Stimulated activated naive CD8-positive, alpha-beta T cell treated with anti-CD3 and anti-CD28 coated beads, Interleukin-15, amount 100 ng/mL, for 72 hours (primary cell): ENCODE results near the gene ZNF773.
A peak's percentile ranks its signal among the peaks of the same experiment; 100 is the strongest.
"Not testable (repeated sequence)": the region's sequence is repeated elsewhere in the genome, so short reads cannot be mapped to it uniquely, and the experiment has no call there.

Experiments
- ATAC-seq: fragments of 150-1000 bp; cut with Tn5 transposase; 2 replicates; pipeline ENCODE4 v1.10.0; 2021; ENCODE audit warnings: mild to moderate bottlenecking, moderate library complexity
- DNase-seq, 2 donors: peaks; one replicate each; pipeline ENCODE4 v3.0.0; 2021 to 2022
- H3K27ac Mint-ChIP-seq, 2 donors: one replicate each; pipeline ENCODE4 v1.8.0; 2022; ENCODE audit warnings: mild to moderate bottlenecking in 2 of 2, mixed read lengths in 2 of 2, moderate library complexity in 2 of 2
- H3K27me3 Mint-ChIP-seq: one replicate; pipeline ENCODE4 v1.8.0; 2022; ENCODE audit warnings: mixed read lengths
- H3K4me1 Mint-ChIP-seq: one replicate; pipeline ENCODE4 v1.8.0; 2022; ENCODE audit warnings: mild to moderate bottlenecking, mixed read lengths
- H3K4me3 Mint-ChIP-seq, 2 donors: one replicate each; pipeline ENCODE4 v1.8.0; 2022; ENCODE audit warnings: mild to moderate bottlenecking in 2 of 2, mixed read lengths in 2 of 2, moderate library complexity in 1 of 2
- H3K9me3 Mint-ChIP-seq, 2 donors: one replicate each; pipeline ENCODE4 v1.8.0; 2022; ENCODE audit warnings: mixed read lengths in 2 of 2

Gene ZNF773

DNA sequence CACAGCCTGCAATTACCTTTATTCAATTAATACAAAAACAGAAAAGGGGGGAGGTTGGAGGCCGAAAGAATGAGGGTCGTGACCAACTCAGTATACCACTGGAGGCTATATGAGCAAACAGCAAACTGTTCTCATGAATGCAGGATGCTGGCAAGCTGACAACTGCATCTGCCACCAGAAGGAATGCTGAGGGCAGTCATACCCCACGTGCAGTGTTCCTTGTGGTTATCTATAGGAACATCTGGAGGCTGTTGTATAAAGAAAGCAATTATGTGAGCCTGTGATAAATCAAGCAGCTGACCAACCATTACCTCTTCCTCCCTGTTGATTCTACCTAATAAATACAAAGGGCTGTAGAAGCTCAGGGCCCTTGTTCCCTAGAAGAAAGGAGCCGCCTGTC, 18.3 kb downstream of the ZNF773 start:
- not testable (repeated sequence) for ATAC-seq, H3K4me3 Mint-ChIP-seq, DNase-seq, H3K27ac Mint-ChIP-seq, H3K27me3 Mint-ChIP-seq, H3K4me1 Mint-ChIP-seq
- peaks cover 31 to 60% of the 10 kb centered on the region in 2 donors for H3K9me3 Mint-ChIP-seq

- Mint-ChIP-seq H3K27ac (peak within 1 kb of the TSS; percentile 90 to 97), H3K4me3 (peak within 1 kb of the TSS; percentile 85 to 93), H3K9me3 (peaks cover 44 to 48% of the 10 kb centered on the region in 2 donors), H3K4me1 (peaks cover 24% of the 10 kb centered on the region), H3K27me3 (no peaks in the 10 kb centered on the region)
- peak; percentile 88 to 94 for DNase-seq
- peak; percentile 100 for ATAC-seq
Measured at GRCh38 chr19:57527136-57527881, 27.6 kb downstream of the ZNF773 start, which contains the start of gene ZNF549. Gene ZNF549, plus strand, starts transcription at chr19:57527356. Its CDS starts 218 bp downstream, at chr19:57527574.

DNA sequence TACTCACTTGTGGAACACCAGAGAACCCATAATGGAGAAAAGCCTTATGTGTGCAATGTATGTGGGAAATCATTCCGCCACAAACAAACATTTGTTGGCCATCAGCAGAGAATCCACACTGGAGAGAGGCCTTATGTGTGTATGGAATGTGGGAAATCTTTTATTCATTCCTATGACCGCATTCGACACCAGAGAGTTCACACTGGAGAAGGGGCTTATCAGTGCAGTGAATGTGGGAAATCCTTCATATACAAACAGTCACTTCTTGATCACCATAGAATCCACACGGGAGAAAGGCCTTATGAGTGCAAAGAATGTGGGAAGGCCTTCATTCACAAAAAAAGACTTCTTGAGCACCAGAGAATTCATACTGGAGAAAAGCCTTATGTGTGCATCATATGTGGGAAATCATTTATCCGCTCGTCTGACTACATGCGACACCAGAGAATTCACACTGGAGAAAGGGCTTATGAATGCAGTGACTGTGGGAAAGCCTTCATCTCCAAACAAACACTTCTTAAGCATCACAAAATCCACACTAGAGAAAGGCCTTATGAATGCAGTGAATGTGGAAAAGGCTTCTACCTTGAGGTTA, 38.3 kb downstream of the ZNF773 start:
- no peak for ATAC-seq
- H3K9me3 Mint-ChIP-seq, result peaks cover 67 to 91% of the 10 kb centered on the region in 2 donors
- no peak overlapping the region for H3K4me3 Mint-ChIP-seq

GRCh38 chr19:57546513-57546912, 46.8 kb downstream of the ZNF773 start:
- no peaks in the 10 kb centered on the region for H3K4me1 Mint-ChIP-seq
- DNase-seq, result no peak
- no peak overlapping the region for H3K4me3 Mint-ChIP-seq
- ATAC-seq, result no peak
- no peak overlapping the region for H3K27ac Mint-ChIP-seq
- H3K27me3 Mint-ChIP-seq, result no peaks in the 10 kb centered on the region
- peaks cover 68 to 74% of the 10 kb centered on the region in 2 donors for H3K9me3 Mint-ChIP-seq

More for the DNA sequence above, 38.3 kb downstream of the ZNF773 start:
- no peak overlapping the region for H3K27ac Mint-ChIP-seq
- no peak for DNase-seq
- no peaks in the 10 kb centered on the region for H3K4me1 Mint-ChIP-seq
- no peaks in the 10 kb centered on the region for H3K27me3 Mint-ChIP-seq

GRCh38 chr19:57552432-57552831, 52.7 kb downstream of the ZNF773 start:
- peaks cover 56 to 92% of the 10 kb centered on the region in 2 donors for H3K9me3 Mint-ChIP-seq

DNA sequence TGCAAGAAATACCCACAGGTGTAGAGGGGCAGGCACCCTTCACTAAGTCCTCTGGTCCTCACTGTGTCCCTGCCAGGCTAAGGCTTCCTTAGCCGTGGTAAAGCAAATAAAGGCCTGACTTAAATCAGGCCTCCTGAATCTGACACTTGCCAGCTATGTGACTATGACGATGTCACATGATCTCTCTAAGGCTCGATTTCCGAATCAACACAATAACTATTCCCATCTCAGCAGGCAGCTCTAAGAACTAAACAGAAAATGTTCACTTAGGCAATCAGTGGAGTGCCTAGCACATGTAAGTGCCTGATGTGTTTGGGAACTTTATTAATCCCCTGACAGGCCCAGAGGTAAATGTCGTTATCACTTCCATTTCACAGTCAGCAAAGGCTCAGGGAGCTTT, 57.9 kb downstream of the ZNF773 start:
- H3K9me3 Mint-ChIP-seq, result peaks cover 17 to 71% of the 10 kb centered on the region in 2 donors
- H3K4me3 Mint-ChIP-seq, result peak overlapping the region; percentile 98
- H3K27ac Mint-ChIP-seq, result peak overlapping the region in 1 of 2 donors; percentile 5
- peaks cover 36% of the 10 kb centered on the region for H3K4me1 Mint-ChIP-seq
- DNase-seq (no peak), ATAC-seq (no peak)
- H3K27me3 Mint-ChIP-seq, result no peaks in the 10 kb centered on the region

More at GRCh38 chr19:57552432-57552831, 52.7 kb downstream of the ZNF773 start:
- ATAC-seq, result no peak
- no peak overlapping the region for H3K4me3 Mint-ChIP-seq
- peaks cover 4% of the 10 kb centered on the region for H3K4me1 Mint-ChIP-seq
- H3K27ac Mint-ChIP-seq, result peak overlapping the region in 1 of 2 donors; percentile 44
- no peak for DNase-seq
- no peaks in the 10 kb centered on the region for H3K27me3 Mint-ChIP-seq
